IMR-90 (cell line): ENCODE data around the gene ITPR2. TPM values are rescaled to one million over a fixed set of nuclear protein-coding genes. Genes with fewer than 3 reads are reported as not detected.

Experiments used
- ATAC-seq: fragments of 200-7000 bp; cut with Tn5 transposase; 2 replicates; pipeline ENCODE4 v1.9.1; 2020; ENCODE audit warnings: low read depth, mild to moderate bottlenecking, moderate library complexity
- BruUV-seq: library from RNA; stranded (reverse); fragments of 400-500 nt; replicated peaks from 2 replicates; lab custom pipeline; 2021; lab: Mats Ljungman, UMichigan
- CTCF ChIA-PET: fragments of 300-600 bp; formaldehyde crosslinking; extraction: SDS; loops from one replicate; lab custom pipeline; 2021; ENCODE audit warnings: antibody characterized with exemption; lab: Yijun Ruan, JAX
- POLR2A ChIA-PET: fragments of 300-600 bp; sonication (Branson Sonifier 250); formaldehyde crosslinking; loops from one replicate; lab custom pipeline; 2022; ENCODE audit warnings: antibody characterized with exemption; ENCODE audit not compliant: unreplicated experiment; lab: Charles Lee
- DNase-seq: peaks from one replicate; pipeline ENCODE4 v3.0.0; 2013
- H2AFZ ChIP-seq: replicated peaks from 2 replicates; pipeline ENCODE3; 2013; ENCODE audit warnings: low read length, mild to moderate bottlenecking; ENCODE audit not compliant: poor library complexity
- H2AK5ac ChIP-seq: 2 replicates; pipeline ENCODE4 v1.6.1; 2013; ENCODE audit warnings: low read depth, low read length, inconsistent platforms
- H2AK9ac ChIP-seq: replicated peaks from 2 replicates; pipeline ENCODE3; 2013; ENCODE audit warnings: mild to moderate bottlenecking, low read depth, low read length, moderate library complexity; ENCODE audit not compliant: poor library complexity
- H2BK120ac ChIP-seq: 2 replicates; pipeline ENCODE4 v1.6.1; 2013; ENCODE audit warnings: low read depth, low read length, inconsistent platforms
- H2BK15ac ChIP-seq: 3 replicates; pipeline ENCODE4 v1.6.1; 2013; ENCODE audit warnings: low read depth, low read length, inconsistent platforms
- H2BK20ac ChIP-seq: 2 replicates; pipeline ENCODE4 v1.6.1; 2013; ENCODE audit warnings: low read depth, mild to moderate bottlenecking, inconsistent platforms, low read length, moderate library complexity
- H2BK5ac ChIP-seq: 2 replicates; pipeline ENCODE4 v1.6.1; 2013; ENCODE audit warnings: mild to moderate bottlenecking, low read depth, low read length, inconsistent platforms; ENCODE audit not compliant: poor library complexity, severe bottlenecking
- H3K14ac ChIP-seq: replicated peaks from 2 replicates; pipeline ENCODE4 v1.6.1; 2013; ENCODE audit warnings: low read depth, low read length, inconsistent platforms
- H3K18ac ChIP-seq: 2 replicates; pipeline ENCODE4 v1.6.1; 2013; ENCODE audit warnings: low read depth, low read length, control low read depth
- H3K23ac ChIP-seq: 2 replicates; pipeline ENCODE4 v1.6.1; 2013; ENCODE audit warnings: low read depth, low read length, inconsistent platforms
- H3K27ac ChIP-seq: 2 replicates; pipeline ENCODE4 v1.5.1; 2013; ENCODE audit warnings: mild to moderate bottlenecking, control low read depth, low read length; ENCODE audit not compliant: insufficient read depth
- H3K27me3 ChIP-seq: 2 replicates; pipeline ENCODE4 v1.6.1; 2013; ENCODE audit warnings: low read length; ENCODE audit not compliant: control insufficient read depth, insufficient read depth
- H3K36me3 ChIP-seq: 2 replicates; pipeline ENCODE4 v1.6.1; 2013; ENCODE audit warnings: low read length, mixed read lengths; ENCODE audit not compliant: control insufficient read depth, insufficient read depth
- H3K4ac ChIP-seq: 2 replicates; pipeline ENCODE4 v1.6.1; 2013; ENCODE audit warnings: low read depth, low read length, inconsistent platforms
- H3K4me1 ChIP-seq: 2 replicates; pipeline ENCODE4 v1.6.1; 2013; ENCODE audit warnings: low read length, mixed read lengths; ENCODE audit not compliant: control insufficient read depth, insufficient read depth
- H3K4me2 ChIP-seq: 2 replicates; pipeline ENCODE4 v1.6.1; 2013; ENCODE audit warnings: low read depth, mild to moderate bottlenecking, control low read depth, low read length, moderate library complexity
- H3K4me3 ChIP-seq: 2 replicates; pipeline ENCODE4 v1.5.1; 2013; ENCODE audit warnings: low read depth, mild to moderate bottlenecking, control low read depth, low read length, moderate library complexity; ENCODE audit not compliant: insufficient read depth
- H3K56ac ChIP-seq: 2 replicates; pipeline ENCODE4 v1.6.1; 2013; ENCODE audit warnings: low read length, inconsistent platforms; ENCODE audit not compliant: insufficient read depth; ENCODE audit errors: extremely low read depth
- H3K79me1 ChIP-seq, 2 experiments: 2 replicates each; pipeline ENCODE4 v1.6.1; 2013; ENCODE audit warnings: low read length in 2 of 2, inconsistent platforms in 1 of 2, low read depth in 1 of 2
- H3K9ac ChIP-seq: 2 replicates; pipeline ENCODE4 v1.6.1; 2013; ENCODE audit warnings: low read depth, low read length, control low read depth
- H3K9me1 ChIP-seq: 2 replicates; pipeline ENCODE4 v1.6.1; 2013; ENCODE audit warnings: low read length, inconsistent platforms; ENCODE audit not compliant: insufficient read depth
- H3K9me3 ChIP-seq: 2 replicates; pipeline ENCODE4 v1.6.1; 2013; ENCODE audit warnings: low read length; ENCODE audit not compliant: control insufficient read depth, insufficient read depth
- H4K20me1 ChIP-seq: 2 replicates; pipeline ENCODE4 v1.6.1; 2013; ENCODE audit warnings: low read length, inconsistent platforms; ENCODE audit not compliant: insufficient read depth
- H4K5ac ChIP-seq: 2 replicates; pipeline ENCODE4 v1.6.1; 2013; ENCODE audit warnings: mild to moderate bottlenecking, low read depth, low read length, control low read depth
- H4K8ac ChIP-seq, 2 experiments: 2 replicates each; pipeline ENCODE4 v1.6.1; 2013; ENCODE audit warnings: low read depth in 2 of 2, low read length in 2 of 2, control low read depth in 1 of 2, inconsistent platforms in 1 of 2
- H4K91ac ChIP-seq: 2 replicates; pipeline ENCODE4 v1.6.1; 2013; ENCODE audit warnings: low read depth, low read length, inconsistent platforms; ENCODE audit not compliant: insufficient read depth
- CHD1 ChIP-seq: IDR thresholded peaks from 2 replicates; pipeline ENCODE4 v1.6.1; 2012; ENCODE audit warnings: low read depth, low read length, improper control_type of control experiment
- CTCF ChIP-seq: conservative IDR thresholded peaks from 2 replicates; pipeline ENCODE4 v1.5.1; 2012; ENCODE audit warnings: mild to moderate bottlenecking, low read depth, low read length, improper control_type of control experiment
- SMC3 ChIP-seq: fragments of 150-350 bp; IDR thresholded peaks from 2 replicates; pipeline ENCODE4 v1.6.1; 2016; ENCODE audit warnings: low read depth, mild to moderate bottlenecking, antibody characterized with exemption, low read length, moderate library complexity
- WGBS, 2 experiments: methylation state at CpG; one replicate each; pipeline versions ENCODE4 v1.1.5 to v1.1.7; 2013; ENCODE audit warnings: missing lambda C conversion rate in 2 of 2; ENCODE audit not compliant: insufficient read length in 1 of 2; ENCODE audit errors: extremely low coverage in 2 of 2; 5-methylcytosine and 5-hydroxymethylcytosine counted together
- dilution Hi-C: fragments of 300-500 bp; cut with HindIII; formaldehyde crosslinking; loops from one replicate; pipeline ENCODE4 v1.14.3; 2018; ENCODE audit warnings: low sequenced_read_pairs; ENCODE audit not compliant: unreplicated experiment
- in situ Hi-C: fragments of 300-500 bp; cut with MboI; formaldehyde crosslinking; loops from 3 replicates; pipeline ENCODE4 v1.14.3; 2019; ENCODE audit warnings: low sequenced_read_pairs, inconsistent platforms, mixed read lengths
- intact Hi-C: fragments of 100-400 bp; cut with micrococcal nuclease; formaldehyde crosslinking; loops from 2 replicates; pipeline ENCODE4 v1.10.0; 2022
- polyA plus RNA-seq, 3 experiments: library from polyadenylated mRNA; depleted of rRNA; stranded (reverse); fragments of >200 nt; gene quantifications; 2 replicates each; pipeline ENCODE4 v1.2.3, GENCODE V29; 2012; ENCODE audit warnings: low replicate concordance in 1 of 3
- total RNA-seq: library from RNA; depleted of rRNA; stranded (reverse); fragments of >200 nt; gene quantifications from 2 replicates; pipeline ENCODE4 v1.2.3, GENCODE V29; 2012

ITPR2 gene
- total and polyA plus RNA-seq, 2 of the 4 experiments (the other 2 are of a cell fraction) = 1.2 to 9.0 TPM

- TF ChIP-seq CTCF (no peak), CHD1 (no peak), SMC3 (no peak)
- H2BK15ac ChIP-seq = no peak overlapping the region
- ATAC-seq (no peak), DNase-seq (no peak)
- no peak overlapping the region for H4K8ac ChIP-seq
- H3K27ac ChIP-seq = no peak overlapping the region
- H2AFZ ChIP-seq = no peak overlapping the region
- no peaks in the 10 kb centered on the region; the same call in none of the 2 replicates for H3K9me1 ChIP-seq
- WGBS, 2 experiments = no CpG with 5 or more reads among the region's 4 CpGs
- no peak overlapping the region for H4K5ac ChIP-seq
- no peak overlapping the region for H3K9ac ChIP-seq
- no peaks in the 10 kb centered on the region; a peak in 1 of 4 replicates for H3K79me1 ChIP-seq
- H2BK20ac ChIP-seq = no peak overlapping the region
- no peak overlapping the region for H3K23ac ChIP-seq
- no peaks in the 10 kb centered on the region for H3K27me3 ChIP-seq
- H3K18ac ChIP-seq = no peak overlapping the region
- no peaks in the 10 kb centered on the region for H3K36me3 ChIP-seq
- H3K4me3 ChIP-seq = no peak overlapping the region
- intact Hi-C loops = loop anchor here (5.0 kb wide), 3 partner anchors 45 to 605 kb away; no protein-coding TSS in a partner anchor
- no peak overlapping the region for H4K91ac ChIP-seq
- H3K56ac ChIP-seq = no peak overlapping the region
- CTCF ChIA-PET = interaction anchor here (0.6 kb wide), 1 partner anchor 72 kb away, joined by 9 read pairs; no protein-coding TSS in a partner anchor
- H3K14ac ChIP-seq = no peak overlapping the region
- no peaks in the 10 kb centered on the region for H4K20me1 ChIP-seq
- BruUV-seq = no TSS peak
- dilution Hi-C loops = no loop called here
- H2AK9ac ChIP-seq = no peak overlapping the region
- in situ Hi-C loops = no loop called here
- no peak overlapping the region for H2BK120ac ChIP-seq
- H3K4ac ChIP-seq = no peak overlapping the region
- no peak overlapping the region for H2AK5ac ChIP-seq
- POLR2A ChIA-PET = no interaction called here
- no peak overlapping the region for H3K4me2 ChIP-seq
- no peaks in the 10 kb centered on the region for H3K9me3 ChIP-seq
- no peak overlapping the region for H2BK5ac ChIP-seq
- peaks cover 4% of the 10 kb centered on the region; the same call in 1 of the 2 replicates for H3K4me1 ChIP-seq
These were observed 130.3 kb downstream of the ITPR2 start for GRCh38 chr12:26702741-26703140.
